GM20000 (cell line): ENCODE results near the gene CNN3.
A peak's percentile ranks its signal among the peaks of the same experiment; 100 is the strongest.

Experiments used
- DNase-seq: peaks from one replicate; pipeline ENCODE4 v3.0.0; 2012; ENCODE audit warnings: low spot score
- CTCF ChIP-seq: IDR thresholded peaks from 2 replicates; pipeline ENCODE4 v1.5.1; 2012; ENCODE audit warnings: mild to moderate bottlenecking, control low read depth; ENCODE audit errors: extremely low read depth, missing control alignments

CNN3 gene

GRCh38 chr1:94856004-94856403, 70.9 kb downstream of the CNN3 start:
- no peak for DNase-seq
- no peak for TF ChIP-seq CTCF

GRCh38 chr1:94855307-94855700, 71.6 kb downstream of the CNN3 start:
- no peak for DNase-seq
- TF ChIP-seq CTCF = no peak

- peak; percentile 87 for DNase-seq
- TF ChIP-seq CTCF = peak; percentile 93
These were observed 72.2 kb downstream of the CNN3 start for GRCh38 chr1:94854458-94855306.

GRCh38 chr1:94852788-94853187, 74.1 kb downstream of the CNN3 start:
- TF ChIP-seq CTCF = no peak
- DNase-seq = no peak

- no peak for DNase-seq
- TF ChIP-seq CTCF = no peak
These were observed 75.3 kb downstream of the CNN3 start for GRCh38 chr1:94851571-94851970.
